ENCODE data around the gene PCSK6.
A peak's percentile ranks its signal among the peaks of the same experiment; 100 is the strongest.

PCSK6 gene

DNA sequence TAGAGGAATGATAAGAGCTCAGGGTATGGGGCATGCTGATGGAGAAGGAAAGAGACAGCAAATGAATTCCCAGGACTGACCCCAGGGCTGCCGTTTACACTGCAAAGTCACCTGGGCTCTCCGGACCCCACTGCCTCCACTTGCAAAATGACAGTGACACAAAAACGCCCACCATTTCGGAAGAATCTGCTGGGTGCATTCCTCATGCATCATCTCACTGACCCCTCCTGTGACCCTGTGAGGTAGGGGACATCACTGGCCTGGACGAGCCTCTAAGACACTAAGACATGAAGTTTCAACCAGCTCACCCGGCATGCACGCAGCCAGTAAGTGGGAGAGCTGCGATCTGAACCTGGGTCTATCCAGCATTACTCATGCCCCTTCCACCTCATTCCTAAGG is 60.3 kb downstream of the PCSK6 start:
- Histone ChIP-seq H3K36me3 (ENCODE audit: insufficient read depth, low read length) (no peaks in the 10 kb centered on the region), H3K9me3 (ENCODE audit: insufficient read depth, low read length, severe bottlenecking) (no peaks in the 10 kb centered on the region), H3K4me1 (ENCODE audit: insufficient read depth, low read length) (peaks cover 16% of the 10 kb centered on the region), H2AFZ (ENCODE audit: low read depth, low read length) (no peak overlapping the region), H3K4me3 (ENCODE audit: low read depth in 1 of 2, low read length in 2 of 2) (no peak overlapping the region), H4K20me1 (ENCODE audit: insufficient read depth, low read length) (no peaks in the 10 kb centered on the region), H3K27me3 (ENCODE audit: insufficient read depth, low read length, poor library complexity) (no peaks in the 10 kb centered on the region), H3K9ac (ENCODE audit: low read depth, low read length) (no peak overlapping the region), H3K27ac (ENCODE audit: low read length) (no peak overlapping the region), H3K4me2 (ENCODE audit: insufficient read depth, low read length) (0 out of 2 replicates have a peak overlapping the region, but pooled peaks have one; percentile 21), H3K79me2 (ENCODE audit: insufficient read depth, low read length) (no peaks in the 10 kb centered on the region)
- ATAC-seq (ENCODE audit: insufficient read depth, low read depth) (no peak), DNase-seq (no peak)
- no peak for TF ChIP-seq EZH2 (IDR thresholded peaks at IDR 0.05; ENCODE audit: borderline replicate concordance, low read depth, low read length, severe bottlenecking)
- TF ChIP-seq, protein P1, sequence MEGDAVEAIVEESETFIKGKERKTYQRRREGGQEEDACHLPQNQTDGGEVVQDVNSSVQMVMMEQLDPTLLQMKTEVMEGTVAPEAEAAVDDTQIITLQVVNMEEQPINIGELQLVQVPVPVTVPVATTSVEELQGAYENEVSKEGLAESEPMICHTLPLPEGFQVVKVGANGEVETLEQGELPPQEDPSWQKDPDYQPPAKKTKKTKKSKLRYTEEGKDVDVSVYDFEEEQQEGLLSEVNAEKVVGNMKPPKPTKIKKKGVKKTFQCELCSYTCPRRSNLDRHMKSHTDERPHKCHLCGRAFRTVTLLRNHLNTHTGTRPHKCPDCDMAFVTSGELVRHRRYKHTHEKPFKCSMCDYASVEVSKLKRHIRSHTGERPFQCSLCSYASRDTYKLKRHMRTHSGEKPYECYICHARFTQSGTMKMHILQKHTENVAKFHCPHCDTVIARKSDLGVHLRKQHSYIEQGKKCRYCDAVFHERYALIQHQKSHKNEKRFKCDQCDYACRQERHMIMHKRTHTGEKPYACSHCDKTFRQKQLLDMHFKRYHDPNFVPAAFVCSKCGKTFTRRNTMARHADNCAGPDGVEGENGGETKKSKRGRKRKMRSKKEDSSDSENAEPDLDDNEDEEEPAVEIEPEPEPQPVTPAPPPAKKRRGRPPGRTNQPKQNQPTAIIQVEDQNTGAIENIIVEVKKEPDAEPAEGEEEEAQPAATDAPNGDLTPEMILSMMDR (IDR thresholded peaks at IDR 0.05; ENCODE audit: borderline replicate concordance, extremely low read depth, low read length, poor library complexity, severe bottlenecking) = no peak

DNA sequence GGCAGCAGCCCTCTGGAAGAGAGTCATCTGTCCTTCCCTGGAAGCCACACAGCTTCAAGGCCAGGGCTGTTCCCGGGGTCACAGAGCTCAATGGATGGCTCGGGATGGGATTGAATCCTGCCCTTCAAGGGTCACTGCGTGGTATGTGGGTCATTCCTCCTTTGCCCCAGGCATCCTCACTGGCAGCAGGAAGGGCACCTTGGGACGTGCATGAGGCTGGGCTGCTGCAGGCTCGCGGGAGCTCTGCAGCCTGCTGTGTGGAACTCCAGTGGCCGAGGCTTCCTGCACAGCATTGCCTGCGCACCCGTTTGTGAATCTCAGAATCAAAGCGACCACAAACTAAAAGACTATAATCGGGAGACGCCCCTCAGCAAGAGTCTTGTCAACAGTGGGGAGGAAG is 60.7 kb downstream of the PCSK6 start:
- peak; percentile 67 for ATAC-seq (ENCODE audit: insufficient read depth, low read depth)
- H3K36me3 ChIP-seq (ENCODE audit: insufficient read depth, low read length) = no peaks in the 10 kb centered on the region

DNA sequence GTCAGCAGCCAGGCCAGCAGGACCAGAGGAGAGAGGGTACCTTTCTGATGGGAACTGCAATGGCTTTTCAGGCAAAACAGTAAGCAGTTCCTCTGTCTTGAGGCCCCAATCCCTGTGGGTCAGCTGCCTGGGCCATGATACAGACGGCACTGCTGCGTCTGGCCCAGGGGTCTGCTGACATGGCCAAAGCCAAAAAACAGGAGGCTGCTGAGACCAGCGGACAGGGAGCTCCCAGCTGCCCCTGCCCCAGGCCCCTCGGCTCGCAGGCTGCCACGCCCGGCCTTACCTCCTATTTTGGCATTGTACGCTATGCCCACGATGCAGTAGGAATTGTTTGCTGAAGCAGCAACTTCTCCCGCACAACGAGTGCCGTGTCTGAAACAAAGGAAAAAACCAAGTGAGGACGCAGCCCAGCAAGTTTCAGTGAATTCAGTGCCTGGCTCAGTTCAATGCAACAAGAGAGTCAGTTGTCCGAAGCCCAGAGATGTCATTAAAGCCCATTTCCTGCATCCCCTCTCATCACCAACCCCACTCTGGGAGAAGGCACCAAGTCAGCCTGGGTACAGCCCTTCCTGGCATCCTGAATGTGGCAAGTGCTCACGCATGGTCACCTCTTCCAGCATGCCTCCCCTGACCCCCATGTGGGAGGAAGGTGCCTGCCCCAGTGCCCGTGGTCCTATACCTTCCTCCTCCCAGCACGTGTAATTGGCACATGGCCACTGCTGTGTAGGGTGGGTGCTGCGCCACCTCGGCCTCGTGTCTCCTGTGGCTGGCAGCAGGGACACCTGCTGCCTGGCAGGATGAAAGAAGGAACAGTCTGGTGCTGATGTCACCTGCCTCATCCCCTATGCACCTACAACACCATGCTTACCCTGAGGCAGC is 61.7 kb downstream of the PCSK6 start:
- Histone ChIP-seq H3K9ac (ENCODE audit: low read depth, low read length) (no peak overlapping the region), H3K9me3 (ENCODE audit: insufficient read depth, low read length, severe bottlenecking) (no peaks in the 10 kb centered on the region), H2AFZ (ENCODE audit: low read depth, low read length) (no peak overlapping the region), H3K4me1 (ENCODE audit: insufficient read depth, low read length) (peaks cover 16% of the 10 kb centered on the region), H3K27me3 (ENCODE audit: insufficient read depth, low read length, poor library complexity) (no peaks in the 10 kb centered on the region), H3K36me3 (ENCODE audit: insufficient read depth, low read length) (no peaks in the 10 kb centered on the region), H3K27ac (ENCODE audit: low read length) (no peak overlapping the region), H3K4me3 (ENCODE audit: low read depth in 1 of 2, low read length in 2 of 2) (no peak overlapping the region), H4K20me1 (ENCODE audit: insufficient read depth, low read length) (no peaks in the 10 kb centered on the region), H3K79me2 (ENCODE audit: insufficient read depth, low read length) (no peaks in the 10 kb centered on the region), H3K4me2 (ENCODE audit: insufficient read depth, low read length) (no peak overlapping the region)
- no peak for ATAC-seq (ENCODE audit: insufficient read depth, low read depth)
- no peak for DNase-seq
- TF ChIP-seq, protein P1 (IDR thresholded peaks at IDR 0.05; ENCODE audit: borderline replicate concordance, extremely low read depth, low read length, poor library complexity, severe bottlenecking) = no peak

More for the DNA sequence above, 60.7 kb downstream of the PCSK6 start:
- no peak overlapping the region for H2AFZ ChIP-seq (ENCODE audit: low read depth, low read length)
- no peak overlapping the region for H3K4me3 ChIP-seq (ENCODE audit: low read depth in 1 of 2, low read length in 2 of 2)
- peaks cover 16% of the 10 kb centered on the region for H3K4me1 ChIP-seq (ENCODE audit: insufficient read depth, low read length)
- no peaks in the 10 kb centered on the region for H4K20me1 ChIP-seq (ENCODE audit: insufficient read depth, low read length)
- H3K9ac ChIP-seq (ENCODE audit: low read depth, low read length) = no peak overlapping the region
- H3K27me3 ChIP-seq (ENCODE audit: insufficient read depth, low read length, poor library complexity) = no peaks in the 10 kb centered on the region
- H3K4me2 ChIP-seq (ENCODE audit: insufficient read depth, low read length) = peak overlapping the region; percentile 21
- no peaks in the 10 kb centered on the region for H3K9me3 ChIP-seq (ENCODE audit: insufficient read depth, low read length, severe bottlenecking)
- TF ChIP-seq, protein P1 (IDR thresholded peaks at IDR 0.05; ENCODE audit: borderline replicate concordance, extremely low read depth, low read length, poor library complexity, severe bottlenecking) = no peak
- TF ChIP-seq EZH2 (IDR thresholded peaks at IDR 0.05; ENCODE audit: borderline replicate concordance, low read depth, low read length, severe bottlenecking) = no peak
- peak; percentile 23 for DNase-seq
- no peaks in the 10 kb centered on the region for H3K79me2 ChIP-seq (ENCODE audit: insufficient read depth, low read length)
- peak overlapping the region; percentile 24; the same call in 1 of the 2 replicates for H3K27ac ChIP-seq (ENCODE audit: low read length)
